A673 (cell line): Measurements from ENCODE around the gene TIMM29. TPM values are rescaled to one million over a fixed set of nuclear protein-coding genes. Genes with fewer than 3 reads are reported as not detected.

Experiments
- BruUV-seq: library from RNA; stranded (reverse); fragments of 400-500 nt; replicated peaks from 2 replicates; lab custom pipeline; 2021; lab: Mats Ljungman, UMichigan
- CTCF ChIA-PET: fragments of 300-600 bp; sonication (Branson Sonifier 250); formaldehyde crosslinking; loops from one replicate; lab custom pipeline; 2022; ENCODE audit warnings: antibody characterized with exemption; lab: Charles Lee
- POLR2A ChIA-PET: fragments of 300-600 bp; sonication (Branson Sonifier 250); formaldehyde crosslinking; loops from one replicate; lab custom pipeline; 2022; ENCODE audit warnings: antibody characterized with exemption; ENCODE audit not compliant: low non-redundant PET; lab: Charles Lee
- DNase-seq: peaks from one replicate; pipeline ENCODE4 v3.0.0-alpha.2; 2015; ENCODE audit warnings: low spot score
- H3K27ac ChIP-seq: fragments of 200-600 bp; sonication (generic); 2 replicates; pipeline ENCODE4 v1.5.1; 2016; ENCODE audit warnings: mixed run types, low read depth, mild to moderate bottlenecking, mixed read lengths, antibody characterized with exemption, low read length; ENCODE audit not compliant: poor library complexity, severe bottlenecking
- H3K27me3 ChIP-seq: fragments of 200-600 bp; sonication (generic); replicated peaks from 2 replicates; pipeline ENCODE4 v1.6.1; 2017; ENCODE audit warnings: mixed run types, low read depth, mild to moderate bottlenecking, mixed read lengths, antibody characterized with exemption, low read length; ENCODE audit not compliant: insufficient read depth, poor library complexity
- H3K36me3 ChIP-seq: fragments of 200-600 bp; sonication (generic); 2 replicates; pipeline ENCODE4 v1.6.1; 2016; ENCODE audit warnings: mixed run types, mild to moderate bottlenecking, mixed read lengths, antibody characterized with exemption, low read length; ENCODE audit not compliant: insufficient read depth, poor library complexity, severe bottlenecking
- H3K4me1 ChIP-seq: fragments of 200-600 bp; sonication (generic); 2 replicates; pipeline ENCODE4 v1.6.1; 2017; ENCODE audit warnings: mixed run types, mild to moderate bottlenecking, mixed read lengths, antibody characterized with exemption, low read length; ENCODE audit not compliant: insufficient read depth, poor library complexity, severe bottlenecking
- H3K4me3 ChIP-seq: fragments of 200-600 bp; sonication (generic); 2 replicates; pipeline ENCODE4 v1.5.1; 2016; ENCODE audit warnings: low read depth, mixed run types, mild to moderate bottlenecking, mixed read lengths, low read length; ENCODE audit not compliant: poor library complexity, severe bottlenecking
- H3K9me3 ChIP-seq: fragments of 200-600 bp; sonication (generic); 2 replicates; pipeline ENCODE4 v1.6.1; 2016; ENCODE audit warnings: mixed run types, low read depth, mild to moderate bottlenecking, mixed read lengths, antibody characterized with exemption, low read length; ENCODE audit not compliant: poor library complexity, severe bottlenecking
- EZH2 ChIP-seq: fragments of 200-600 bp; sonication (generic); IDR thresholded peaks from 2 replicates; pipeline ENCODE4 v1.6.1; 2017; ENCODE audit warnings: borderline replicate concordance, low read depth, mild to moderate bottlenecking, mixed read lengths, antibody characterized with exemption, low read length; ENCODE audit not compliant: poor library complexity, severe bottlenecking
- intact Hi-C: fragments of 100-400 bp; cut with micrococcal nuclease; formaldehyde crosslinking; loops from one replicate; pipeline ENCODE4 v1.10.0; 2022; ENCODE audit not compliant: unreplicated experiment
- total RNA-seq: library from RNA; stranded (reverse); gene quantifications from 2 replicates; pipeline ENCODE4 v1.2.3, GENCODE V29; 2021
- TF ChIP-seq, protein P1 (sequence below): fragments of 300-800, 200-600 bp; sonication (generic); conservative IDR thresholded peaks from 2 replicates; pipeline ENCODE4 v1.5.1; 2017; ENCODE audit warnings: low read depth, mild to moderate bottlenecking, antibody characterized with exemption, low read length, moderate library complexity, mixed read lengths

The TIMM29 gene
- total RNA-seq, 1 experiment from 2014 or later = 30.0 TPM

DNA sequence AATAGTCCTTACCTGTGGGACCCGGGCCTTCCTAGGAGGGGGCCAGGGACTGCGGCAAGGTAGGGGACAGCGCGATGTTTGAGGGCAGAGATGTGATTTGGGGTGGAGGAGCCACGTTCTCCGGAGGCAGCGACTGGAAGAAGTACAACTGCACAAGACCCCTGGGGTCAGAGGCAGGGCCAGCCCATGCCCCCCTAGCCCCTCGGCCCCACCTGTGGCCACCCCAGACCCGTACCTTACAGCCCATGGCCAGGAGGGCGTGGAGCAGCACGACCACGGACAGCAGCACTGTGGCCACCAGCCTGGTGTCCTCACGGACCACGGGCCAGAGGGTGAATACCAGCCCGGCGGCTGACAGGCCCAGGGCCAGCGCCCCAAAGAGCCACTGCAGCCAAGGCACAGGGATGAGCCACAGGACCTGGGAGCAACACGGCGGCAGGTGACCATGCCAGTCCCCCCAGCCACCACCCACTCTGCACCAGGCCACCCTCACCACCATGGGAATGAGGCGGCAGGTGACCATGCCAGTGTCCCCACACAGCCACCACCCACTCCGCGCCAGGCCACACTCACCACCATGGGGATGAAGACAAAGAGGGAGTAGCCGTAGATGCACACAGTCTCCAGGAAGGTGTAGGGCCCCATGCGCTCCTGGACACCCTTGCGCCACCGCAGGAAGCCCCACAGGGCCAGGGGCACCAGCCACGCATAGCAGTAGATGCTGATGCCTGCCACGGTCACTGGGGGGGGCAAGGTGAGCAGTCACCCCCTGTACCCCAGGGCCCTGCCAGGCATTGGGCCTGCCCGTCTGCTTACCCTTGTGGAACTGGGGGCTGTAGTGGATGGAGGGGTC lies 5.1 kb upstream of the TIMM29 start:
- TF ChIP-seq, protein P1, sequence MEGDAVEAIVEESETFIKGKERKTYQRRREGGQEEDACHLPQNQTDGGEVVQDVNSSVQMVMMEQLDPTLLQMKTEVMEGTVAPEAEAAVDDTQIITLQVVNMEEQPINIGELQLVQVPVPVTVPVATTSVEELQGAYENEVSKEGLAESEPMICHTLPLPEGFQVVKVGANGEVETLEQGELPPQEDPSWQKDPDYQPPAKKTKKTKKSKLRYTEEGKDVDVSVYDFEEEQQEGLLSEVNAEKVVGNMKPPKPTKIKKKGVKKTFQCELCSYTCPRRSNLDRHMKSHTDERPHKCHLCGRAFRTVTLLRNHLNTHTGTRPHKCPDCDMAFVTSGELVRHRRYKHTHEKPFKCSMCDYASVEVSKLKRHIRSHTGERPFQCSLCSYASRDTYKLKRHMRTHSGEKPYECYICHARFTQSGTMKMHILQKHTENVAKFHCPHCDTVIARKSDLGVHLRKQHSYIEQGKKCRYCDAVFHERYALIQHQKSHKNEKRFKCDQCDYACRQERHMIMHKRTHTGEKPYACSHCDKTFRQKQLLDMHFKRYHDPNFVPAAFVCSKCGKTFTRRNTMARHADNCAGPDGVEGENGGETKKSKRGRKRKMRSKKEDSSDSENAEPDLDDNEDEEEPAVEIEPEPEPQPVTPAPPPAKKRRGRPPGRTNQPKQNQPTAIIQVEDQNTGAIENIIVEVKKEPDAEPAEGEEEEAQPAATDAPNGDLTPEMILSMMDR = no peak
- no peak for TF ChIP-seq EZH2

DNA sequence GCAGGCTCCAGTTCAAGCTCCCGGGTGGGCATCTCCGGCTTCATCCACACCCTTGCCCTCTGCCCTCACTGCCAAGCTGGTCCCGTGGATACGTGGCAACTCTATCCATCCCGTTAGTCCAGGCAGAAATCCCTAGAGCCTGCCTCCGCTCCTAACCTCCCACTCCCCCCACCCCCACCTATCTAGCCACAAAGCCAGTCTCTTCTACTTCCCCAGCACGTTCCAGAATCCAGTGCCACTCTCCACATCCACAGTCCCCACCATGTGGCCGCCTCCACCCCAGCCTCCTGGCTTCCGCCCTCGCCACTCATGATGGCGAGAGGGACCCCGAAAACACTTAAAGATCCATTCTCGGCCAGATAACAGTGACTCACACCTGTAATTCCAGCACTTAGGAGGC lies 4.0 kb upstream of the TIMM29 start:
- POLR2A ChIA-PET = no interaction called here
- no peaks in the 10 kb centered on the region for H3K9me3 ChIP-seq
- no peak overlapping the region for H3K4me3 ChIP-seq
- H3K4me1 ChIP-seq = peaks cover 11% of the 10 kb centered on the region
- TF ChIP-seq, protein P1 = no peak
- no peak for TF ChIP-seq EZH2
- CTCF ChIA-PET = no interaction called here
- peaks cover 31% of the 10 kb centered on the region for H3K36me3 ChIP-seq
- intact Hi-C loops = no loop called here
- no TSS peak for BruUV-seq
- DNase-seq = no peak
- H3K27me3 ChIP-seq = no peaks in the 10 kb centered on the region
- H3K27ac ChIP-seq = no peak overlapping the region

More for the DNA sequence above, 5.1 kb upstream of the TIMM29 start:
- intact Hi-C loops = no loop called here
- H3K27me3 ChIP-seq = no peaks in the 10 kb centered on the region
- no peak for DNase-seq
- no TSS peak for BruUV-seq
- POLR2A ChIA-PET = no interaction called here
- H3K4me3 ChIP-seq = no peak overlapping the region
- peaks cover 37% of the 10 kb centered on the region for H3K36me3 ChIP-seq
- no peak overlapping the region for H3K27ac ChIP-seq
- H3K9me3 ChIP-seq = no peaks in the 10 kb centered on the region
- H3K4me1 ChIP-seq = peaks cover 7% of the 10 kb centered on the region
- CTCF ChIA-PET = interaction anchor here (0.8 kb wide), 1 partner anchor 51 kb away, joined by 3 read pairs; no protein-coding TSS in a partner anchor

DNA sequence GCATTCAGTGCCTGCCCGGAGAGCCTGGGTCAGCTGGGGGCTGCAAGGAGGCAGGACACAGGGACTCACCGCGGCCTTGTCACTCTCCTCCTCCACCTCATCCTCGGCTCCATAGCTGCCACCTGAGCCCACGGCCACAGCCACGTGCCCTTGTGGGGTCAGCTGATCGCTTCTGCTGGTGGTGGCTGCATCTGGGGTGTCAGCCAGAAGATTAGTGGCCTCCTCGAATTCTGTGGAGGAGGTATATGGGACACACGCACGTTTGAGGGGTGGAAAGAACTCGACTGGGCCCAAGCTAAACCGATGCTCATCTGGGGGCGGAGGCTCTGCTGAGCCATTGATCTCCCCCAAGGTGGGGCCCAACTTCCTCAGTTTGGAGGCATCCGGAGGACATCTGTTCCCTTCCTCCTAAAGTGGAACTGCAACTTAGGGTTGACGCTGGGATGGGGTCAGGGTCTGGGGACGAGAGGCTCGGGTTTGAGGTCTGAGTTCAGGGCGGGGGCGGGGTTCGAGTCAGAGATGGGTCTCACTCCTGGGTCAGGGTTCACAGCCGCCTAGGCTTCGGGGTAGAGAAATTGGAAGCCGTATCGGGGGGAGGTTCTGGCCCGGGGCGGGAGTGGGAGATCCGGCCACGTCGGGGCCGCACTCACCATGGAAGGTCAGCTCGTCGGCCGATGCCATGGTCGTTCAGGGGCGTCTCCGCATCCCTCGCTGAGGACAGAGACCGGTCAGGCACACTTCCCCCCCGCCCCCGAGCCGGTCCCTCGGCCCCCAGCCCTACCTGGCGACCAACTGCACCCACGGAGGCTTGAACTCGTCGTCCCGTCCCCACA lies 665 bp upstream of the TIMM29 start:
- no peak for DNase-seq
- Histone ChIP-seq H3K4me3 (peak overlapping the region; percentile 93), H3K4me1 (peaks cover 15% of the 10 kb centered on the region), H3K36me3 (peaks cover 14% of the 10 kb centered on the region), H3K27me3 (no peaks in the 10 kb centered on the region), H3K9me3 (no peaks in the 10 kb centered on the region), H3K27ac (peak overlapping the region; percentile 80)
- no TSS peak for BruUV-seq
- intact Hi-C loops = loop anchor here (5.0 kb wide), 1 partner anchor 56 kb away; the partner anchor contains the start of gene CARM1
- POLR2A ChIA-PET = interaction anchor here (0.5 kb wide), 1 partner anchor 33 kb away, joined by 5 read pairs; no protein-coding TSS in a partner anchor
- CTCF ChIA-PET = interaction anchor here (0.6 kb wide), 1 partner anchor 197 kb away, joined by 5 read pairs; no protein-coding TSS in a partner anchor
- no peak for TF ChIP-seq EZH2
- TF ChIP-seq, protein P1 = no peak
